K562 (cell line): ENCODE results near the gene PEX11B. TPM values are rescaled to one million over a fixed set of nuclear protein-coding genes. Genes with fewer than 3 reads are reported as not detected.

Experiments
- ATAC-seq: fragments of 200-7000 bp; cut with Tn5 transposase; 3 replicates; pipeline ENCODE4 v1.9.1; 2020; ENCODE audit warnings: moderate library complexity
- BruUV-seq: library from RNA; stranded (reverse); fragments of 400-500 nt; replicated peaks from 2 replicates; lab custom pipeline; 2021; lab: Mats Ljungman, UMichigan
- CTCF ChIA-PET: fragments of 300-600 bp; formaldehyde crosslinking; extraction: SDS; loops from one replicate; lab custom pipeline; 2021; ENCODE audit warnings: low intra/inter-chr PET ratio; lab: Yijun Ruan, JAX
- POLR2A ChIA-PET: fragments of 300-600, 350-650 bp; sonication (Branson Sonifier 250); formaldehyde crosslinking; extraction: SDS; loops from one replicate; lab custom pipeline; 2021; ENCODE audit warnings: antibody characterized with exemption, inconsistent platforms; lab: Yijun Ruan, JAX
- DNase-seq, 4 experiments: peaks; one replicate each; pipeline versions ENCODE4 v3.0.0 to v3.0.0-alpha.2; 2011 to 2018; ENCODE audit warnings: low spot score in 3 of 4, mixed read lengths in 3 of 4; ENCODE audit errors: extremely low read depth in 1 of 4
- FAIRE-seq: peaks from 2 replicates; lab custom pipeline; 2011; peaks lifted over from hg19 to GRCh38; lab: Jason Lieb, UNC
- H2AFZ ChIP-seq: 2 replicates; pipeline ENCODE4 v1.6.0; 2011; ENCODE audit warnings: low read depth, low read length, control low read depth, inconsistent platforms
- H3K27ac ChIP-seq: fragments of 200-600 bp; 3 replicates; pipeline ENCODE4 v1.8.0; 2011; ENCODE audit warnings: low read depth, mild to moderate bottlenecking, control low read depth, inconsistent platforms, low read length, moderate library complexity, mixed read lengths; ENCODE audit errors: extremely low read depth
- H3K27me3 ChIP-seq, 2 experiments: fragments of 300-600 bp in 1 of 2; 2 replicates in 1 of 2; 3 replicates in 1 of 2; pipeline versions ENCODE4 v1.6.0 to v1.8.0; 2011; ENCODE audit warnings: inconsistent platforms in 2 of 2, low read length in 2 of 2, mild to moderate bottlenecking in 1 of 2, mixed read lengths in 1 of 2, moderate library complexity in 1 of 2; ENCODE audit not compliant: control insufficient read depth in 2 of 2, insufficient read depth in 2 of 2
- H3K36me3 ChIP-seq: fragments of 300-600 bp; 3 replicates; pipeline ENCODE4 v1.8.0; 2011; ENCODE audit warnings: mild to moderate bottlenecking, low read length, inconsistent platforms; ENCODE audit not compliant: control insufficient read depth, insufficient read depth
- H3K4me1 ChIP-seq, 2 experiments: fragments of 200-600 bp in 1 of 2; replicated peaks in 1 of 2; 2 replicates in 1 of 2; 3 replicates in 1 of 2; pipeline versions ENCODE4 v1.5.1 to v1.8.0; 2011; ENCODE audit warnings: inconsistent platforms in 2 of 2, low read length in 2 of 2, mild to moderate bottlenecking in 1 of 2, mixed read lengths in 1 of 2, moderate library complexity in 1 of 2; ENCODE audit not compliant: control insufficient read depth in 2 of 2, insufficient read depth in 2 of 2
- H3K4me2 ChIP-seq: 2 replicates; pipeline ENCODE4 v1.6.1; 2011; ENCODE audit warnings: low read length, control low read depth, inconsistent platforms, mixed read lengths; ENCODE audit not compliant: insufficient read depth
- H3K4me3 ChIP-seq: fragments of 200-600 bp; sonication (generic), shearing (Covaris generic); 2 replicates; pipeline ENCODE4 v1.5.1; 2016; ENCODE audit warnings: control low read depth, inconsistent platforms
- H3K79me2 ChIP-seq: fragments of 200-600 bp; 3 replicates; pipeline ENCODE4 v1.8.0; 2011; ENCODE audit warnings: low read length, inconsistent platforms; ENCODE audit not compliant: control insufficient read depth, insufficient read depth
- H3K9ac ChIP-seq, 2 experiments: 2 replicates each; pipeline versions ENCODE4 v1.6.0 to v1.6.1; 2011; ENCODE audit warnings: low read depth in 2 of 2, low read length in 2 of 2, control low read depth in 1 of 2, inconsistent platforms in 1 of 2, mild to moderate bottlenecking in 1 of 2, mixed read lengths in 1 of 2; ENCODE audit not compliant: insufficient read depth in 1 of 2
- H3K9me1 ChIP-seq: one replicate; pipeline ENCODE4 v1.6.0; 2011; ENCODE audit warnings: inconsistent platforms, mild to moderate bottlenecking, low read length, moderate library complexity; ENCODE audit not compliant: control insufficient read depth, insufficient read depth
- H3K9me3 ChIP-seq: replicated peaks from 2 replicates; pipeline ENCODE4 v1.5.1; 2011; ENCODE audit warnings: low read depth, low read length, inconsistent platforms; ENCODE audit not compliant: control insufficient read depth, insufficient read depth
- H4K20me1 ChIP-seq: replicated peaks from 2 replicates; pipeline ENCODE4 v1.6.1; 2011; ENCODE audit warnings: low read length, inconsistent platforms, mixed read lengths; ENCODE audit not compliant: control insufficient read depth, insufficient read depth
- ATF7 ChIP-seq: fragments of 450-650 bp; IDR thresholded peaks from 2 replicates; pipeline ENCODE4 v1.7.1; 2014; ENCODE audit warnings: mild to moderate bottlenecking, moderate library complexity
- BCL6 ChIP-seq: fragments of 250-450 bp; sonication (Bioruptor Pico); IDR thresholded peaks from 2 replicates; pipeline ENCODE4 v1.4.0; 2020
- FIP1L1 ChIP-seq: fragments of 200-400 bp; formaldehyde crosslinking; IDR thresholded peaks from 2 replicates; pipeline ENCODE4 v1.6.1; 2018; ENCODE audit warnings: mild to moderate bottlenecking, low read depth, low read length; ENCODE audit not compliant: poor library complexity, severe bottlenecking
- KDM5B ChIP-seq: fragments of 200-600 bp; sonication (generic); IDR thresholded peaks from 2 replicates; pipeline ENCODE4 v1.6.1; 2012; ENCODE audit warnings: low read depth, mild to moderate bottlenecking, moderate library complexity, low read length, control low read depth, inconsistent platforms; ENCODE audit not compliant: insufficient replicate concordance
- PCBP2 ChIP-seq: fragments of 200-400 bp; formaldehyde crosslinking; IDR thresholded peaks from 2 replicates; pipeline ENCODE4 v1.6.1; 2018; ENCODE audit warnings: low read length, low read depth, mild to moderate bottlenecking, moderate library complexity; ENCODE audit not compliant: poor library complexity, severe bottlenecking
- RERE ChIP-seq: sonication (generic); formaldehyde crosslinking; IDR thresholded peaks from 2 replicates; pipeline ENCODE4 v1.8.0; 2023; ENCODE audit warnings: missing genetic modification reagents, mild to moderate bottlenecking, borderline replicate concordance
- WGBS: fragments of 100-300 bp; shearing (Covaris generic); methylation state at CpG from one replicate; pipeline ENCODE4 v1.1.6; 2016; ENCODE audit warnings: low coverage, mixed read lengths; ENCODE audit not compliant: insufficient coverage; ENCODE audit errors: missing lambda C conversion rate; 5-methylcytosine and 5-hydroxymethylcytosine counted together
- in situ Hi-C: fragments of 300-500 bp; cut with MboI; formaldehyde crosslinking; loops from 4 replicates; pipeline ENCODE4 v1.15.0; 2018; ENCODE audit warnings: inconsistent platforms, mixed read lengths
- intact Hi-C: fragments of 100-400 bp; cut with micrococcal nuclease; formaldehyde crosslinking; loops from 2 replicates; pipeline ENCODE4 v1.14.2; 2022
- polyA plus RNA-seq, 8 experiments: library from polyadenylated mRNA; depleted of rRNA in 4 of 8; stranded (reverse) in 5 of 8; unstranded in 3 of 8; fragments of >200 nt; fragmentation: Nextera tagmentation in 2 of 8; fragmentation: Illumina TruSeq in 1 of 8; extraction: Ambion mirVana in 2 of 8; extraction: Trizol in 1 of 8; gene quantifications; 2 replicates each; pipeline versions ENCODE4 v1.2.1 to v1.2.3, GENCODE V29; 2011 to 2014; ENCODE audit warnings: inconsistent platforms in 1 of 8, missing spikeins in 1 of 8
- total RNA-seq, 7 experiments: library from RNA; depleted of rRNA in 6 of 7; stranded (reverse); fragments of >200 nt in 6 of 7; fragmentation: Illumina TruSeq in 2 of 7; extraction: Trizol in 2 of 7; gene quantifications; 2 replicates each; pipeline versions ENCODE4 v1.2.1 to v1.2.3, GENCODE V29; 2011 to 2021; ENCODE audit warnings: low replicate concordance in 1 of 7
- TF ChIP-seq, protein P1 (sequence below): fragments of 450-650 bp; IDR thresholded peaks from one replicate; pipeline ENCODE4 v1.6.1; 2018; ENCODE audit warnings: mild to moderate bottlenecking, moderate library complexity; ENCODE audit not compliant: partially characterized antibody

The PEX11B gene
- total and polyA plus RNA-seq, 9 of the 15 experiments (the other 6 are each of a cell fraction or from before 2014, with no cell fraction given), result 13.2 to 60.0 (median 21.7) TPM

DNA sequence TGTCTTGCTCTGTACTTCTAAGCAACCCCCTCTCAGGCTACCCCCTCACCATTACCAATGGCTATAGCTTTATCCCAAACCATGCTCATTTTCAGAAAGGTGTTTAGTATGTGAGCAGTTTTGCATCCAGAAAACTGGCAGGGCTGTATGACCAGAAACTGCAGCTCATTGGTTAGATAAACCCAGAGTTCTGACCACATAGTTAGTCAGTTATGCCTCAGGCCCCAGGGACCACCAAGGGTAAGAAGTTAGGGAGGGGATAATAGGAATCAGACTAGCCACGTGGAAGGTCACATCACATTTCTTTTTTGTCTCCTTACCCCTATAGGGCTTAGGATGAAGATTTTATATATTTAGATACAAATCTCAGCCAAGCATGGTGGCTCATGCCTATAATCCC lies 9.9 kb downstream of the PEX11B start:
- intact Hi-C loops, result no loop called here
- in situ Hi-C loops, result no loop called here
- no peak overlapping the region for H3K4me2 ChIP-seq

DNA sequence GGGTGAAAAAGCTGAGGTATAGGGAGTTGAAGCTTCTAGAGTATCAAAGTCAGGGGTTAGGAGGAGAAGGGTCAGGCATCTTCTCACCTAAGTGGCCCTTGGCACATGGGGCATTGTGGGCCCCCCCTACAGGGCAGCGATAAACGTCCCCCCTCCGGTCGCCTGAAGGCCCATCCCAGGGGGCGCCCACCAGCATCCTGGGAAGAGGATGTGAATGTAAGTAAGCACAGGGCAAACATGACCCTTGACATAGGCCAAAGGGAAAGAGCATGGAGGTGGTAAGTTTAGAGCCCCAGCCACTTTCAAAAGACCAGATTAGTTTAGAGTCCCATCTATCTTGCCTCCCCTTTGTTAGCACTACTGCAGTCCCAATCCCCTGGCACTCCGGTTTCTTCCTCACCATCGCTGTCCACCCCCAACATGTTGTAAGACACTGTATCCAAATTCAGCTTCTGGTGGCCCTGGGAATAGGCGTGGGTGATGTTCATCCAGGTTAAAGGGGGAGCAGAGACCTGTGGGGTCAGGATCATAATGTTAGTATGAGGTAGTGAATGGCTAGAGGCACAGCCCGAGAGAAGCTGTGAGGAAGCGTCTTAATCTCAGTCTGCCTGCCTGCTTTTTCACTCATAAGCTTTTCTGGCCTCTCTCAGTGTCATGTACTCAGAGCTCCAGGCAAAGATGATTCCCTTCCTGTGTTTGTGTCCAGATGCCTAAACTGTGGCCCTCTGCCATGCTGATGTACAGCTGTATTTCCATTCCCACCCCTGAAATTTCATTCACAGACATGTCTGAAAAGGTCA lies 11.4 kb downstream of the PEX11B start:
- DNase-seq (peak in 1 of 4 experiments; percentile 8), FAIRE-seq (no peak), ATAC-seq (no peak; the same call in 2 of the 3 replicates)
- POLR2A ChIA-PET, result interaction anchor here (0.8 to 1.5 kb wide), 5 partner anchors 9 to 89 kb away, joined by 3 to 6 read pairs (median 5); partner anchors contain the start of genes PEX11B and TXNIP
- intact Hi-C loops, result no loop called here
- CTCF ChIA-PET, result no interaction called here
- H3K9me1 ChIP-seq, result peaks cover 4% of the 10 kb centered on the region
- H3K27me3 ChIP-seq, result no peaks in the 10 kb centered on the region
- H3K9ac ChIP-seq, result peak overlapping the region in 1 of 2 experiments; percentile 13; a peak in 1 of 4 replicates
- 62% methylated on average over 10 of the region's 10 CpGs for whole genome bisulfite sequencing
- no peaks in the 10 kb centered on the region for H4K20me1 ChIP-seq
- H2AFZ ChIP-seq, result peak overlapping the region; percentile 20; the same call in 1 of the 2 replicates
- H3K4me3 ChIP-seq, result no peak overlapping the region
- H3K36me3 ChIP-seq, result peaks cover 14% of the 10 kb centered on the region; the same call in 2 of the 3 replicates
- in situ Hi-C loops, result no loop called here
- no peaks in the 10 kb centered on the region; a peak in 1 of 5 replicates for H3K4me1 ChIP-seq
- no peaks in the 10 kb centered on the region for H3K79me2 ChIP-seq
- no peak overlapping the region for H3K27ac ChIP-seq
- BruUV-seq, result no TSS peak
- H3K9me3 ChIP-seq, result no peaks in the 10 kb centered on the region
- no peak overlapping the region for H3K4me2 ChIP-seq
- TF ChIP-seq, protein P1, sequence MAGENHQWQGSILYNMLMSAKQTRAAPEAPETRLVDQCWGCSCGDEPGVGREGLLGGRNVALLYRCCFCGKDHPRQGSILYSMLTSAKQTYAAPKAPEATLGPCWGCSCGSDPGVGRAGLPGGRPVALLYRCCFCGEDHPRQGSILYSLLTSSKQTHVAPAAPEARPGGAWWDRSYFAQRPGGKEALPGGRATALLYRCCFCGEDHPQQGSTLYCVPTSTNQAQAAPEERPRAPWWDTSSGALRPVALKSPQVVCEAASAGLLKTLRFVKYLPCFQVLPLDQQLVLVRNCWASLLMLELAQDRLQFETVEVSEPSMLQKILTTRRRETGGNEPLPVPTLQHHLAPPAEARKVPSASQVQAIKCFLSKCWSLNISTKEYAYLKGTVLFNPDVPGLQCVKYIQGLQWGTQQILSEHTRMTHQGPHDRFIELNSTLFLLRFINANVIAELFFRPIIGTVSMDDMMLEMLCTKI, result no peak
- TF ChIP-seq FIP1L1, result no peak
- no peak for TF ChIP-seq ATF7
- TF ChIP-seq RERE (CRISPR knock-in tag), result no peak

More for the DNA sequence above, 9.9 kb downstream of the PEX11B start:
- ChIA-PET CTCF (interaction anchor here (2.2 kb wide), 1 partner anchor 63 kb away, joined by 11 read pairs; the partner anchor contains the start of gene NUDT17), POLR2A (interaction anchor here (1.1 to 1.5 kb wide), 6 partner anchors 10 to 84 kb away, joined by 3 to 7 read pairs (median 5); partner anchors contain the start of genes PEX11B and RBM8A)
- no peak for DNase-seq
- Histone ChIP-seq H2AFZ (no peak overlapping the region), H3K27ac (no peak overlapping the region), H3K9me1 (peaks cover 4% of the 10 kb centered on the region), H3K9ac (no peak overlapping the region), H3K27me3 (no peaks in the 10 kb centered on the region), H3K4me1 (no peaks in the 10 kb centered on the region; a peak in 1 of 5 replicates), H3K79me2 (no peaks in the 10 kb centered on the region), H3K9me3 (no peaks in the 10 kb centered on the region), H4K20me1 (no peaks in the 10 kb centered on the region), H3K4me3 (no peak overlapping the region), H3K36me3 (peaks cover 18% of the 10 kb centered on the region; the same call in 2 of the 3 replicates)
- TF ChIP-seq KDM5B (no peak), PCBP2 (no peak), BCL6 (CRISPR knock-in tag) (no peak)
- ATAC-seq, result no peak
- 12% methylated on average over 1 of the region's 1 CpG for WGBS
- BruUV-seq, result no TSS peak
- no peak for FAIRE-seq
